B cell (primary cell): ENCODE data around the gene FITM1.

Source experiments
- EZH2 ChIP-seq: IDR thresholded peaks from 2 replicates; pipeline ENCODE4 v1.6.1; 2012; ENCODE audit warnings: borderline replicate concordance, low read depth, mild to moderate bottlenecking, moderate library complexity, low read length; ENCODE audit not compliant: insufficient read depth, poor library complexity, severe bottlenecking
- TF ChIP-seq, protein P1 (sequence below): fragments of 200-600 bp; IDR thresholded peaks from one replicate; pipeline ENCODE4 v1.8.0; 2022; ENCODE audit warnings: antibody characterized with exemption, mild to moderate bottlenecking

DNA sequence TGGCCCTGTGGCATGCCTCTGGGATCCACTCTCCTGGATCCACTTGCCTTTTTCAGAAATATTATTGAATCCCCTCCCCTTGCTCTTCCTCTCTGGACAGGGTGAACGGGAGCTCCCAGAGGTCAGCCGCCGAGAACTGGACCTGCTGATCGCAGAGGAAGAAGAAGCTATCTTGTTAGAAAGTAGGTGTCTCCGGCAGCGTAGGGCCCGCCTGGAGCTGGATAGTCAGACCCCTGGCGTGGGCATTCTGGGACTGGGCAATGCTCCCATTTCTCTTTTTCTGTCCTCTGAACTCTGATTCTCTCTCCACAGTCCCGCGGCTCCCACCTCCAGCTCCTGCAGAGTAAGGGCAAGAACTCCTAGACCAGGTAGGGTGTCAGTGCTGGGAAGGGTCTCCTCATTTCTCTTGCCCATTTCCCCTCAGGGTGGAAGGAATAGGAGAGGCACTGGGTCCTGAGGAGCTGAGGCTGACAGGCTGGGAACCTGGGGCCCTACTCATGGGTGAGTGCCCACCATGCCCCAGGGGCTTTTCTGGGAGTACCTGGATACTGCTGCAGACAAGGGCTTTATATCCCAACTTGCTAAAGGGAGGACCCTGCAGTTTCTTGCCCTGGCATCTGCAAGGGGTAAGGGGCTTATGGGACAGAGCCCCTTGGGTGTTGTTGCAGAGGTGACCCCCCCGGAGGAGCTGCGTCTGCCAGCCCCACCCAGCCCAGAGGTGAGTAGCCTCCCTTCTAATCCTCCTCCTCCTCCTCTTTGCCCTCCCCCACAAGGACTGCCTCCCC, 46.8 kb downstream of the FITM1 start:
- TF ChIP-seq, protein P1, sequence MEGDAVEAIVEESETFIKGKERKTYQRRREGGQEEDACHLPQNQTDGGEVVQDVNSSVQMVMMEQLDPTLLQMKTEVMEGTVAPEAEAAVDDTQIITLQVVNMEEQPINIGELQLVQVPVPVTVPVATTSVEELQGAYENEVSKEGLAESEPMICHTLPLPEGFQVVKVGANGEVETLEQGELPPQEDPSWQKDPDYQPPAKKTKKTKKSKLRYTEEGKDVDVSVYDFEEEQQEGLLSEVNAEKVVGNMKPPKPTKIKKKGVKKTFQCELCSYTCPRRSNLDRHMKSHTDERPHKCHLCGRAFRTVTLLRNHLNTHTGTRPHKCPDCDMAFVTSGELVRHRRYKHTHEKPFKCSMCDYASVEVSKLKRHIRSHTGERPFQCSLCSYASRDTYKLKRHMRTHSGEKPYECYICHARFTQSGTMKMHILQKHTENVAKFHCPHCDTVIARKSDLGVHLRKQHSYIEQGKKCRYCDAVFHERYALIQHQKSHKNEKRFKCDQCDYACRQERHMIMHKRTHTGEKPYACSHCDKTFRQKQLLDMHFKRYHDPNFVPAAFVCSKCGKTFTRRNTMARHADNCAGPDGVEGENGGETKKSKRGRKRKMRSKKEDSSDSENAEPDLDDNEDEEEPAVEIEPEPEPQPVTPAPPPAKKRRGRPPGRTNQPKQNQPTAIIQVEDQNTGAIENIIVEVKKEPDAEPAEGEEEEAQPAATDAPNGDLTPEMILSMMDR: no peak
- no peak for TF ChIP-seq EZH2
